Stimulated activated CD8-positive, alpha-beta memory T cell treated with anti-CD3 and anti-CD28 coated beads, Interleukin-15, amount 100 ng/mL, for 48 hours (primary cell): ENCODE measurements around the gene TMEM164.
A peak's percentile ranks its signal among the peaks of the same experiment; 100 is the strongest.
"Not testable (repeated sequence)": the region's sequence is repeated elsewhere in the genome, so short reads cannot be mapped to it uniquely, and the experiment has no call there.

Experiments
- DNase-seq, 2 donors: peaks; one replicate each; pipeline ENCODE4 v3.0.0-alpha.2; 2020; ENCODE audit warnings: low read depth in 2 of 2

The TMEM164 gene

DNA sequence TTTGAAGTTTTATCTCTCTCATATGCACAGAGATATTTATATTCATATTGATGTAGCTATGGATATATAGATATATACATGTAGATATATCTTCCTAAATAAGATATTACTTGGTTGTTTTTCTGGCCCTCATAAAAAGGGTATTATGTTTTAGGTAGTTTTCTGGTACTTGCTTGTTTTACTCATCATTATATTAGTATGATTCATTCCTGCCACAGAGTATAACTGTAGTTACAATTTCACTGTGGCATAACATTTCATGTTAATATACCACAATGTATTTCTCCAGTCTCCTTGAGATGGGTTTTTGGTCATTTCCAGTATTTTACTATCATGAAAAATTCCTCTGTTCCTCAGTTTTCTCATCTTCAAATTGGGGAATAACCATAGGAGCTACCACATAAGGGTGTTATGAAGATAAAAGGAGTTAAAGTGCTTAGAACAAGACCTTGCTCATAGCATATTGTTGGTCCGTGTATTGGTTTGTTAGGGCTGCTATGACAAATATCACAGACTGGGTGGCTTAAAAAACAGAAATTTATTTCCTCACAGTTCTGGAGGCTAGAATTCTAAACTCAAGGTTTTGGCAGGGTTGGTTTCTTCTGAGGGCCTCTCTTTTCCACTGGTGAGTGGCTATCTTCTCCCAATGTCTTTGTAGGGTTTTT, 129.7 kb downstream of the TMEM164 start:
- DNase-seq: no peak

DNA sequence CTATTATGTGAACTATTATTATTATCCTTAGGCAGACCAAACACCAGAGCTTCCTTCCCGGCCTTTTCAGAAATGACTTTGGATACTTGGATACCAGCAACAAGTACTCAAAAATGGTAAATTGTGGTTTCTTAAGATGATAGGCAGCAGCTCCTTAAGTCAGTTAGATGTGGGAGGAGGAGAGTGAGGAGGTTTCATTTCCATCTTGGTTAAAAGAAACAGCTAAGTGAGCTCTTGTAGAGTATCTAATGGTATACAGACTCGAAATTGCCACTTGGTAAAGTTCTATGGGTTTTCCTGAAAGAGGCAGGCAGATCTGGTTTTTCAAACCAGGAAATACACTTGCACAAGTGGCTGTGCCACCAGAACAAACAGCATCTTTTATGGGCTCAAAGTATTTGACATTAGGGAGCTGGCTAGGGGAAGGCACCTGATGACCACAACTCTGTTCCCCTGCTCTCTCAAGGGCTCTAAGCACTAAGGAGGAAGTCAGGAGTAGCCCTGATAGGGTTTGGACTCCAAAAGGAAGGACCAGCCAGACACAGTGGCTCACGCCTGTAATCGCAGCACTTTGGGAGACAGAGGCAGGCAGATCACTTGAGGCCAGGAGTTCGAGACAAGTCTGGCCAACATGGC, 130.9 kb downstream of the TMEM164 start:
- no peak for DNase-seq

DNA sequence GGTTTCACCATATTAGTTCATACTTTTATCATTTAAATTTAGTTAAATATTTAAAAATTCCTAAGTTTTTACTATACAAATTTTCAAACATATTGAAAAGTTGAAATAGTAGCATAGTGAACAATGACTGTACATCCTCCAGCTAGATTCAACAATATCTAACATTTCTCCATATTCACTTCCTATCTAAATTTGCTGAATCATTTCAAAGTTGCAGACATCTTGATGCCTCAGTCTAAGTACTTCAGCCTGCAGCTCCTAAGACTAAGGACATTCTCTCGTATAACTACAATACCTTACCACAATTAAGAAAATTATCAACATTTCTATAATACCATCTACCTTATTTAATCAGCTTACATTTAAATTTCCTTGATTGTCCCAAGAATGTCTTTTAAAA, 132.7 kb downstream of the TMEM164 start:
- no peak for DNase-seq

- DNase-seq: no peak
Measured at GRCh38 chrX:110136136-110136535, 133.2 kb downstream of the TMEM164 start.

DNA sequence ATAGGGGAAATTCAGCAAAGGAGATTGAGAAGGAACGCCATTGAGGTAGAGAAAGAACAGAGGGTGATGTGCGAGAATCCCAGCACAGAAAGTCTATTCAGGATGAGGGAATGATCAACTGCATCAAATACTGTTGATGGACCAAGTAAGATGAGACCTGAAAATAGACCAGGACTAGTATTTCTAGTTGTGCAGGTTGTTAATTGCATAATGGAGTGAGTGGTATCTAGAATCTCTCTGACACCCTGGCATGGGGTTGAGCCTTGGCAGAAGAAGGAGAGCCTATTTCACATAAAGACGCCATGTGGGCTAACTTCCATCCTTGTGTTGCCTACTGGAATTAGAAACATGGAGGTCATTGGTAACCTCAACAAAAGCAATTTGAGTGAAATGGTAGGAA, 135.6 kb downstream of the TMEM164 start:
- DNase-seq: no peak

GRCh38 chrX:110139172-110139571, 136.3 kb downstream of the TMEM164 start:
- DNase-seq: no peak

DNA sequence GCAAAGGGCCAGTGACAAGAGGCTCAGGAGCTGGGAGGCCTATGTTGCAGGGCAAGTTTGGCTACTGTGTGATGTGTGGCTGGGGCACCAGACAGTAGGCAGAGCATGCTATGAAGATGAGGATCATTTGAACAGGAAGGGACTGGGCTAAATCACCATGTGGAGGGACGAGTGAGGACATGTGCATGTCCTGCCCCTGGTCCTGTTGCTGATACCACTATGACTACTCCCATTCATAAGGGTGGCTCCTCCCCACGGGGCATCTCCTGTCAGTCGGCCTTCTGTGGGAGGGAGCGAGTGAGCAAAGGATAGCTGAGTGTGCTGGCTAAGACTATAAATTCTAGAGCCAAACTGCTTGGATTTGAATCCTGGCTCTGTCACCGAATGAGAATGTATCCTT, 139.2 kb downstream of the TMEM164 start:
- DNase-seq: no peak

GRCh38 chrX:110143454-110144210, 140.7 kb downstream of the TMEM164 start:
- no peak for DNase-seq

DNA sequence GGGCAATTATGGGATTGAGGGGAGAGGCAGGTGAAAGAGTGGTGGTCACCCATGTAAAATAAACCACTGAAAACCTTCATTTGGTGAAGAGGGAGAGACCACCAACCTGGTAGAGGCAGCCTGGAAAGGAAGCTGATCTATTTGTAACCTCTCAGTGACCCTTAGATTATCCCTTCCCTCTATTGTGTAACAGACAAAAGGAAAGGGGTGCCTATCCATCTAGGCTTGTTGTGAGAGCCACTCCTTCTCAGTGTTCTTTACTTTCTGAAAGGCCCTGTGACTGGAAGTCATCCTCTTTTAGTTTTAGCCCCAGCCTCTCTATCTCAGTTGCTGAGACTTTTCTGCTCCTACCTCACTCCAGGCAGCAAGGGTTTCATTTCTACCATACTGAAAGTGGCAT, 142.4 kb downstream of the TMEM164 start:
- no peak for DNase-seq

- DNase-seq: no peak
Measured at GRCh38 chrX:110145854-110146253, 142.9 kb downstream of the TMEM164 start.

DNA sequence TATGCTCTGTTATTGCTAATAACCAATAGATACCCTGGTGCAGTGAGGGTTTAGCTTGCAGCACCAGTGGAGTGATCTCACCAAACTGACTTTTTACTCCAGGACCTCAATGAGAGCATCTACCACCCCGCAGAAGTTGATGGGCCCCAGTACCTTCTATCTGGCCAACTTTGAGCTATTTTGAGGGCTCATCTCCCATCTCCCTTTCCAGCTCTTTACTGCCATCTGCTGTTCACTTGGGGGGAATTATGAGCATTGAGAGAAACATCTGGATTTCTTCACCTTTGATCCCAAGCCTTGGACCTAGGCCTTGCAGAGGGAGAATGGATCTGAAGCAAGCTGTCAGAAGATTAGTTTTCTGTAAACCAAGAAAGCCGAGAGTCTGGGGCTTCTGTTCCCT, 143.6 kb downstream of the TMEM164 start:
- DNase-seq: peak in 1 of 2 donors; percentile 9

GRCh38 chrX:110153244-110153643, 150.3 kb downstream of the TMEM164 start:
- no peak for DNase-seq

- DNase-seq: no peak
Measured at GRCh38 chrX:110153896-110154295, 151.0 kb downstream of the TMEM164 start.

- not testable (repeated sequence) for DNase-seq
Measured at GRCh38 chrX:110154328-110154727, 151.4 kb downstream of the TMEM164 start.

DNA sequence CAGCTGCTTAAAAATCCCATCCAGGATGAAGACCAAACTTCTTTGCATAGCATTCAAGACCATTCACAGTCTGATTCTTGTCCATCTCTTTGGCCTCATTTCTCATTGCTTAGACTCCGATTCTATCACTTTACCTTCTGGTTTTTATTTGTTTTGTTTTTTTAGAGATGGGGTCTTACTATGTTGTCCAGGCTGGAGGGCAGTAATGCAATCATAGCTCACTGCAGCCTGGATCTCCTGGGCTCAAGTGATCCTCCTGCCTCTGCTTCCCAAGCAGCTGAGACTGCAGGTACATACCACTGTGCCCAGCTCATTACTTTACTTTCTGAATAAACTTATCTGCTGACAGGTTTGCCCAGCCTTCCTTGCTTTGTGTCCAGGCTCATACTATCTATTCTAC, 152.8 kb downstream of the TMEM164 start:
- no peak for DNase-seq

- DNase-seq: no peak
Measured at GRCh38 chrX:110156167-110156754, 153.3 kb downstream of the TMEM164 start.

DNA sequence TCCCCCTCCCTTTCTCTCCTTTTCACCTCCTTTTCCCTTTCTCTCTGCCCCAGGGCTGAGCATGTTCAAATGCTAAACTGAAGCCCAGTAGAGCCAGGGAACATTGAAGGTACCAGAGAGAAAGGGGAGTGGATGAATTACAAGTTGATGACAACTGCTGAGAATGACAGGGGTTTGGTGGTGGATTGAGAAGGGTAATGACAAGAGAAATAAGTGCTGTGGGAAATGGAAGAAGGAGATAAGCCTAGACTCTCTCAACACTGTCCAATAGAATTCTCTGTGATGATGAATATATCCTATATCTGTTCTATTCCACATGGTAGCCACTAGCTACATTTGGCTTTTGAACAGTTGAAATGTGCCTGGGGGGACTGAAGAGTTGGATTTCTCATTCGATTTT, 154.5 kb downstream of the TMEM164 start:
- no peak for DNase-seq

- no peak for DNase-seq
Measured at GRCh38 chrX:110159235-110159634, 156.3 kb downstream of the TMEM164 start.

GRCh38 chrX:110159865-110160264, 157.0 kb downstream of the TMEM164 start:
- DNase-seq: no peak

DNA sequence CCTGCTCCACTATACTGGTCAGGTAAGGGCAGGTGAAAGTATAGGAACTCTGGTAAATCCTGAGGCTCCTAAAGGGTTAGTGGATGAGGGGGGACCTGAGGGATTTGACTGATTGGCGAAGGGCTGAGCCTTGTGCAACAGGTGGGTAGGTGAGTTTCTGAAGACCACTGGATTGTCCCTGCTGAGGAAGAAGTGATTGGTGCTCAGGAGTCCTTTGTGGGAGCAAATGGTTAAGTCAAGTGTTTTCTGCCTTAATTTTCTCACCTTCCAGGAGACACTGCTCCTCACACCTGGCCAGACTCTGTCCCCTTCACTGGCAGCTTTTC, 158.4 kb downstream of the TMEM164 start:
- DNase-seq: no peak

DNA sequence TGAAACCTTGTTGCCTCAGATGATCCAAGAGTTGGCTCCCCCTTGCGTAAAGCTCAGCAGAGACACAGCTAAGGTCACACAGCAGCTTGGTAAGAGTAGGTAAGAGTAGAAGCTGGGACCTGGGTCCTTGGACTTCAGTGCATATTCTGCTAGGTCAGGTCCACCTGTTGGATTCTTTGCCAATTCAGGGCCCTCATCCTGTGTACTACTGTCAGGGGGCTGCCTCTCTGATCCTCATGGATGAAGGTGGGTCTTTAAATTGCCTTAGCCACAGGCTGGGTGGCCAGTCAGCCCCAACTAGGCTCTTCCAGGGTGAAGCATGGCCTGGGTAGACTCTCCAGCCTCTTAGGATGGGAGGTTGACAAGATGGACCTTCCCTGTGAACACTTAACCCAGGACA, 159.2 kb downstream of the TMEM164 start:
- no peak for DNase-seq

- DNase-seq: no peak
Measured at GRCh38 chrX:110162867-110163266, 160.0 kb downstream of the TMEM164 start.

GRCh38 chrX:110163488-110163887, 160.6 kb downstream of the TMEM164 start:
- DNase-seq: no peak
